ENCODE results near the gene UBR4.
"Not testable (repeated sequence)": the region's sequence is repeated elsewhere in the genome, so short reads cannot be mapped to it uniquely, and the experiment has no call there.

The UBR4 gene

GRCh38 chr1:19209990-19210771 lies at the start of gene UBR4:
Gene UBR4, minus strand, starts transcription at chr1:19210266. Its CDS starts 18 bp downstream, at chr1:19210248.
- ChIA-PET POLR2A (interaction anchor here (1.2 kb wide), 2 partner anchors 10 to 12 kb away, joined by 3 to 5 read pairs; no protein-coding TSS in a partner anchor), CTCF (no interaction called here)
- TF ChIP-seq ELF4 (IDR thresholded peaks at IDR 0.05) (peak; percentile 56; the same call in 1 of the 2 replicates), HDGF (IDR thresholded peaks at IDR 0.05; ENCODE audit: borderline replicate concordance) (no peak), L3MBTL2 (conservative IDR thresholded peaks at IDR 0.05) (peak; percentile 97)
- peak; percentile 94 for DNase-seq (ENCODE audit: extremely low spot score)

GRCh38 chr1:19258353-19258752 lies 48.3 kb upstream of the UBR4 start:
- DNase-seq (ENCODE audit: extremely low spot score): no peak
- POLR2A ChIA-PET: no interaction called here
- no peak for TF ChIP-seq FOXA1 (IDR thresholded peaks at IDR 0.05)
- TF ChIP-seq L3MBTL2 (conservative IDR thresholded peaks at IDR 0.05): no peak
- TF ChIP-seq SUZ12 (IDR thresholded peaks at IDR 0.05): no peak
- TF ChIP-seq HDGF (IDR thresholded peaks at IDR 0.05; ENCODE audit: borderline replicate concordance): no peak
- no peak for TF ChIP-seq FOXK2 (IDR thresholded peaks at IDR 0.05)
- no peak for TF ChIP-seq TARDBP (IDR thresholded peaks at IDR 0.05)
- no peak for TF ChIP-seq CTBP1 (IDR thresholded peaks at IDR 0.05; ENCODE audit: borderline replicate concordance)
- TF ChIP-seq ELF4 (IDR thresholded peaks at IDR 0.05): no peak
- no peak for TF ChIP-seq SP1 (IDR thresholded peaks at IDR 0.05)
- no peak for TF ChIP-seq ZNF384 (IDR thresholded peaks at IDR 0.05)
- CTCF ChIA-PET: no interaction called here

- CTCF ChIA-PET: interaction anchor here (0.7 kb wide), 1 partner anchor 136 kb away, joined by 3 read pairs; no protein-coding TSS in a partner anchor
Measured at GRCh38 chr1:19257178-19257914, 47.3 kb upstream of the UBR4 start.

GRCh38 chr1:19256301-19256700 lies 46.2 kb upstream of the UBR4 start:
- CTCF ChIA-PET; DNase-seq (ENCODE audit: extremely low spot score); POLR2A ChIA-PET: not testable (repeated sequence)

More at GRCh38 chr1:19257178-19257914, 47.3 kb upstream of the UBR4 start:
- DNase-seq (ENCODE audit: extremely low spot score): no peak
- POLR2A ChIA-PET: no interaction called here
- TF ChIP-seq ARNT (IDR thresholded peaks at IDR 0.05) (no peak), FOXK2 (IDR thresholded peaks at IDR 0.05) (no peak)

- no peak for TF ChIP-seq ARNT (IDR thresholded peaks at IDR 0.05)
- no peak for TF ChIP-seq ZNF384 (IDR thresholded peaks at IDR 0.05)
- ChIA-PET CTCF (interaction anchor here (0.6 kb wide), 1 partner anchor 182 kb away, joined by 3 read pairs; no protein-coding TSS in a partner anchor), POLR2A (no interaction called here)
- DNase-seq (ENCODE audit: extremely low spot score): no peak
Measured at GRCh38 chr1:19255288-19255687, 45.2 kb upstream of the UBR4 start.

- POLR2A ChIA-PET: no interaction called here
- DNase-seq (ENCODE audit: extremely low spot score): no peak
- CTCF ChIA-PET: no interaction called here
- no peak for TF ChIP-seq ARNT (IDR thresholded peaks at IDR 0.05)
- TF ChIP-seq LEF1 (IDR thresholded peaks at IDR 0.05; ENCODE audit: borderline replicate concordance): no peak
- TF ChIP-seq SUZ12 (IDR thresholded peaks at IDR 0.05): no peak
- no peak for TF ChIP-seq L3MBTL2 (conservative IDR thresholded peaks at IDR 0.05)
- no peak for TF ChIP-seq PKNOX1 (IDR thresholded peaks at IDR 0.05)
- TF ChIP-seq ELF4 (IDR thresholded peaks at IDR 0.05): no peak
- TF ChIP-seq HDGF (IDR thresholded peaks at IDR 0.05; ENCODE audit: borderline replicate concordance): no peak
- no peak for TF ChIP-seq BHLHE40 (IDR thresholded peaks at IDR 0.05; ENCODE audit: borderline replicate concordance)
Measured at GRCh38 chr1:19254416-19254815, 44.4 kb upstream of the UBR4 start.

GRCh38 chr1:19251305-19252196 lies 41.5 kb upstream of the UBR4 start, which contains the start of the genes EMC1 and MRTO4:
Gene EMC1, minus strand, starts transcription at chr1:19251524. Its CDS starts 15 bp downstream, at chr1:19251509.
Gene MRTO4, plus strand, starts transcription at chr1:19251805. Its CDS starts 31 bp downstream, at chr1:19251836.
- DNase-seq (ENCODE audit: extremely low spot score): peak; percentile 93
- CTCF ChIA-PET: interaction anchor here (0.6 kb wide), 1 partner anchor 389 kb away, joined by 3 read pairs; no protein-coding TSS in a partner anchor
- POLR2A ChIA-PET: interaction anchor here (0.6 to 2.2 kb wide), 10 partner anchors 10 to 128 kb away, joined by 3 to 12 read pairs (median 4); no protein-coding TSS in a partner anchor
- no peak for TF ChIP-seq ARNT (IDR thresholded peaks at IDR 0.05)
- TF ChIP-seq LEF1 (IDR thresholded peaks at IDR 0.05; ENCODE audit: borderline replicate concordance): peak; percentile 69; the same call in 1 of the 2 replicates
- peak; percentile 98 for TF ChIP-seq L3MBTL2 (conservative IDR thresholded peaks at IDR 0.05)
- TF ChIP-seq ELF4 (IDR thresholded peaks at IDR 0.05): peak; percentile 81
